HG03066 (cell line): ENCODE measurements around the gene MNAT1.

ENCODE experiments used
- ATAC-seq: cut with Tn5 transposase; IDR thresholded peaks from one replicate; pipeline ENCODE4 v1.9.1; 2021; ENCODE audit warnings: low read depth; ENCODE audit not compliant: unreplicated experiment

The MNAT1 gene

DNA sequence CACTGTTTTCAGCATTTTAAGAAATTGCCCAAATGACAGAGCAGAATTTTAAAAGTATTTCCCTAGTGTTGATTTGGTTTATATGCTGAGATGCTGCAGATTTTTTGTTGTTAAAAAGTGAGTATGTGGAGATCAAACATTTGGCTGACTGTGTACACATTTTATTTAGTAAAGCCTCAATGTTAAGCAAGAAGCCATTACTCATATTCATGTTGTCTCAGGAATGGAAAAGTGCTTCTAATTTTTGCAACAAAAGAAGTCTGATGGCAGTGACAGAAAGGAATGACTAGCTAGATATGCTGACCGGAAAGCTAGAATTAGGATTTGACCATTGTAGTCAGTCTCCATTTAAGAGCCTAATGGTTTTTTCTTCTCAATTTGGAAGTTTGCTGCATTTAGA lies 269.0 kb downstream of the MNAT1 start:
- ATAC-seq = no peak

DNA sequence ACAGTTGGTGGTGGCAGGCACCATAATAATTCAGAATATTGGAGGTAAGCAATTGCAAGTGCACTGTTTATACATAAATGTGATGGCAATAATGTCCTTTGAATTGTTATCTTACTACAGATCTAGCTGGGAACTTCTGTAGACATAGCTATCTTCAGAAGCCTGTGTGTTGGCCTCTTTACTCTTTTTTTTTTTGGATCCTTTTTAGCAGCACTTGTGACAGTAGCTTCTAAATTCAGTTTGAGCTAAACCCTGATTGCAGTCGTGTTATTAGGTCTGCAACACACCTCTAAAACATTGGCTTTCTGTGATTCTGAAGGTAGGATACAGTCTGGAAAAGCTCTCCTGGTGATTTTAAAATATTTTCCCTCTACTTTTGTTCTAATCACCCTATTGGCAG lies 285.0 kb downstream of the MNAT1 start:
- no peak for ATAC-seq
